Astrocyte (in vitro differentiated cells and primary cell): ENCODE data around the gene CDKN1B.

Experiments
- CTCF ChIP-seq: IDR thresholded peaks from 2 replicates; pipeline ENCODE4 v1.5.1; 2011; ENCODE audit warnings: low read depth, mild to moderate bottlenecking, inconsistent platforms, low read length, moderate library complexity; ENCODE audit not compliant: insufficient read depth
- EZH2 ChIP-seq: IDR thresholded peaks from 2 replicates; pipeline ENCODE4 v1.6.1; 2012; ENCODE audit warnings: mild to moderate bottlenecking, low read length, inconsistent platforms; ENCODE audit not compliant: insufficient read depth

GRCh38 chr12:12731785-12732184, 14.6 kb downstream of the CDKN1B start:
- TF ChIP-seq CTCF (no peak), EZH2 (no peak)
